SJSA1 (cell line): ENCODE data around the gene PARVG. TPM values are rescaled to one million over a fixed set of nuclear protein-coding genes. Genes with fewer than 3 reads are reported as not detected.

Source experiments
- total RNA-seq: library from RNA; depleted of rRNA; stranded (reverse); fragments of >200 nt; shearing (Covaris generic); gene quantifications from 2 replicates; pipeline ENCODE4 v1.2.3, GENCODE V29; 2014; rRNA removed

PARVG gene
- total RNA-seq, 1 experiment from 2014 or later: not detected

Other genes starting within 250 kb of the PARVG start
- 39.8 and 46.3 TPM in 2 replicates for gene SAMM50, start 225.5 kb upstream of the PARVG start, total RNA-seq
- 22.3 and 33.0 TPM in 2 replicates for gene PARVB, start 156.6 kb upstream of the PARVG start, total RNA-seq
- gene SHISAL1, start 132.0 kb downstream of the PARVG start, total RNA-seq: 1.5 and 2.4 TPM in 2 replicates